Stimulated activated CD4-positive, alpha-beta T cell treated with anti-CD3 and anti-CD28 coated beads, Interleukin-4, amount 100 ng/mL, for 48 hours (primary cell): ENCODE results near the gene PEA15.

ENCODE experiments used
- DNase-seq, 2 donors: peaks; one replicate each; pipeline ENCODE4 v3.0.0-alpha.2; 2020; ENCODE audit warnings: low read depth in 2 of 2

Gene PEA15, protein sequence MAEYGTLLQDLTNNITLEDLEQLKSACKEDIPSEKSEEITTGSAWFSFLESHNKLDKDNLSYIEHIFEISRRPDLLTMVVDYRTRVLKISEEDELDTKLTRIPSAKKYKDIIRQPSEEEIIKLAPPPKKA

DNA sequence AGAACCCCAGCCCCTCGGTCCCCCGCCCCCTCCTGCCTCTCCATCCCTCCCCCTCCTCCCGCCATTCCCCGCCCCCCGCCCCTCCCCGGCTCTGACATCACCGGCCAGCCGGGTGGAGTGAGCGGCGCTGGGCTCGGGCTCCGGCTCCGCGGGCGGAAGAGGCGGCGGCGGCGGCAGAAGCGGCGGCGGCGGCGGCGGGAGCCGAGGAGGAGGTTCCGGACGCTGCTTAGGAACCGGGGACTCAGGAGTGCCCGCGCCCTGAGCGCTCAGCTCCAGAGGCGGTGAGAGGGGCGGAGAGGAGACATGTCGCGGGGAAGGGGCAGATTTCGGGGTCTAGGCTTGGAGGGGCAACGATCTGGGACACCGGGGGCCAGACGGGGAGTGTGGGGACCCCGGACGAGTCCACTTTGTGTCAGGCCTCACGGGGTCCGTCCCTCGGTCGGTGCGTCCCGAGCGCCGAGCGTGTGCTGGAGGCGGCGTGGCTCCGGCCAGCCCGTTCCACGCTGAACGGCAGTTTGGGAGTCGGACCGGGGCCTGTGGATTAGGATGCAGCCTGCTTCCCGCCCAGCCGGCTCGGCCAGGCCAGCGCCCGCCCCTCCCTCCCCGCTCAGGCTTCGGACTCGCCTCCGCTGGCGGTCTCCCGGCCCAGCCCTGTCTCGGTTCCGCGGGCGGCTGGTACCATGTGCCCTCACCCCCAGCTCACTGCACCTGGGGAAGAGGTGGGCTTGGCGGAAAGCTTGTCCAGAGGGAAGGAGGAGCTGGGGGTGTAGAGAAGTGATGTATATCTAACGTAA, at the start of gene PEA15:
PEA15 (plus strand) TSS at position 143 of the 794 bp plus-strand sequence. CDS start 6,161 bp downstream, outside the sequence.
- DNase-seq, result peak; percentile 58 to 68

DNA sequence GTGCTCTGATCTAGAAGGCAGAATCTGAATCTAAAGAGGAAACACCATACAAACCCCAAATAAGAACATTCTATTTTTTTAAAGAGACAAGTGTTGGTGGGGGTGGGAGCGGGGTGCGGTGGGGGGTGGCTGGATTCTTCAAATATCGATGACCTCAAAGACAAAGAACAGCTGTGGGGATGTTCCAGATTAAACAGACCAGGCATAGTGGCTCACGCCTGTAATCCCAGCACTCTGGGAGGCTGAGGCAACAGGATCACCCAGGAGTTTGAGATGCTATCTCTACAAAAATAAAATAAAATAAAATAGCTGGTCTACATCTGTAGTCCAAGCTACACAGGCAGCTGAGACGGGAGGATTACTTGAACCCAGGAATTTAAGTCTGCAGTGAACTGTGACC, 48.8 kb upstream of the PEA15 start:
- DNase-seq, result no peak

DNA sequence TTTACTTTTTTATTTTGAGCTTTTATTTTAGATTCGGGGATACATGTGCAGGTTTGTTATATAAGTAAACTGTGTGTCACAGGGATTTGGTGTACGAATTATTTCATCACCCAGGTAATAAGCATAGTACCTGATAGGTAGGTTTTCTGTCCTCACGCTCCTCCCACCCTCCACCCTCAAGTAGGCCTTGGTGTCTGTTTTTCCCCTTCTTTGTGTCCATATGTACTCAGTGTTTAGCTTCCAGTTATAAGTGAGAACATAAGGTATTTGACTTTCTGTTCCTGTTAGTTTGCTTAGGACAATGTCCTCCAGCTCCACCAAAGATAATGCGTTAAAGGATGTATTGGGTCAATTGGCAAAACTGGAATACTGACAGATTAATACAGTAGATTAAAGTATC, 48.0 kb upstream of the PEA15 start:
- DNase-seq, result no peak

DNA sequence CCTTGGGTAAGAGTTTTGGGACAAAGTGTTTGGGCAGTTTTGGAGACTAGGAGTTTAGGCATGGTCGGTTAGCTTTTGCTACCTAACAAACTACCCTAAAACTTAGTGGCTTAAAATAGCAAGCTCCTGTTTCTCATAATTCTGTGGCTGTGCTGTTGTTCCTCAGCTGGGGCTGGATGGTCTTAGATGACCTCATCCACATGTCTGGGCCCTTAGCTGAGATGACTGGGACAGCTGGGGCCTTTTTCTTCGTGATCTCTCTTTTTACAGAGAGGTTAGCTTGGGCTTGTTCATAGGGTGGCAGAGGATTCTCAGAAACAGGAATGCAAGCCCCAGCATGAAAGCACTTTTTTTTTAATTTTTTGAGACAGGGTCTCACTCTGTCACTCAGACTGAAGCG, 47.2 kb upstream of the PEA15 start:
- DNase-seq, result no peak

DNA sequence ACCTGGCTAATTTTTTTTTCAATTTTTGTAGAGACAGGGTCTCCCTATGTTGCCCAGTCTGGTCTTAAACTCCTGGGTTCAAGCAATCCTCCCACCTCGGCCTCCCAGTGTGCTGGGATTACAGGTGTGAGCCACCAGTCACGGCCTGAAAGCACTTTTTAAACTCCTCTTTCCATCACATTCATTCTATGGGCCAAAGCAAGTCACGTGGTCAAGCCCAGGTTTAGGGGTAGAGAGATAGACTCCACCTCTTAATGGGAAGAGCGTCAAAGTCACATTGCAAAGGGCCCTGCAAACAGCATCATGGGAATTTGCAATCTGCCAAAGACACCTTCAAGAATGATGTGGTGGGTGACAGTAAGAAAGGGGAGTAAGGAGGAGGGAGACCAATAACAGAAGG, 46.6 kb upstream of the PEA15 start:
- DNase-seq, result no peak

DNA sequence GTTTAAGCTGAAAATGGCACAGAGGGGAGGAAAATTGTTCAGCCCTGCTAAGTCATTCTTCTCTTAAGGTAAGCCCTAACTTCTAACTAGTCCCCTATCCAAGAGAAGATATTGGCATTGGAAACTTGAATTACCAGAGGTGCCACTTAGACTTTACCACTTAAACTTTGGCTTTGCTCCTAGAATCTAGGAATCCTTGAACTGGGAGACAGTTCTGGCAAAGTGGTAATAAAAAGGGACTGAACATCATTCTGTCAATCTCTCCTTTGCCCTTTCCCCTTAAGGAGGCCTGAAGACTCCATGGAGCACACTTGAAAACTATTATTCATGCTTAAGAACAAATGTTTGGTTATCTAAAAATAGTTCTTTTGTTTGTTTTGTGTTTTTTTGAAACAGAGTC, 45.3 kb upstream of the PEA15 start:
- no peak for DNase-seq

DNA sequence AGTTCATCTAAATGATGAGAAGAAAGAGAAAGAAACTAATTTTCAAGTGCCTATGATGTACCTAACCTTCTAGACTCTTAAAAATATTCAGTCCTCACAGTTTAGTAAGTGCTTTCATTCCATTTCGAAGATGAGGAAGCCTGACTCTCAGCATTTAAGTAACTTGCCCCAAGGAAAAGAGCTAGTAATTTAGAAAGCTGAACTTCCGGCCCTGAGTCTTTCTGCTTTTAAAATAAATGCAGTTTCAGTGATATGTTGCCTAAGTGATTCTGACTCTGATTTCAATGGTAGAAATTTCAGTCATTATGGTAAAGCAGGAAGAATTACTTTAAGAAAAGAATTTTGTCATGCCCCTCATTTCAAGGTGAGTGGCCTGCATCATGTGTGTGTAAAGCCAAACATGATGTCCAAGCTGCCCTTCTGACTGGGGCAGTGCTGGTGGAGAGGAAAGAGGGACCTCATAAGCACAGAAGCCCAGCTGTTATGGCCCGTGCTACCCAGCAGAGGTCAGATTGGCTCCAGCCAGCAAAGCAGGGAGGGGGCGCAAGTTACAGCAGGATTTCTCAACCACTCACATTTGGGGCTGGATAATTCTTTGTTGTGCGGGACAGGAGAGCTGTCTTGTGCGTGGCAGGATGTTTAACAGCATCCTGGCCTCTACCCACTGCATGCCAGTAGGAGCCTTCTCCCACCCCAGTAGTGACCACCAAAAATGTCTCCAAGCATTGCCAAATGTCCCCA, 43.0 kb upstream of the PEA15 start:
- DNase-seq, result no peak

DNA sequence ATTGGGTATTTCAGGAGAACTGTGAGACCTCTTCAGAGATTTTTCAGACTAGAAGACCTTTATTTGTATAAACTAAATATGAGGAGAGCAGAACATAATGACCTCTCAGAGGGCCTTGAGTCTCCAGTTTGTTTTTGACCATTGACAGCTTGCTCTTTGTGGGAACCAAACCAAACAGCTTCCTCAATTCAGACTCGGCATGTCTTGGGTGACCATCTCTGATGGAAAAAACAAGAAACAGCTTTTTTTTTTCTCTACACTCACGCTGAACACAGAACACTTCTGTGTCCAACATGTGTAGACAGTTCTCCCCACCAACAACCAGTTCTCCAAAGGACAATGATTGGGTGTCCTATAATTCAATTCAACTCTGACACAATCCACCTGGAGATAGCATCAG, 42.3 kb upstream of the PEA15 start:
- DNase-seq, result no peak

DNA sequence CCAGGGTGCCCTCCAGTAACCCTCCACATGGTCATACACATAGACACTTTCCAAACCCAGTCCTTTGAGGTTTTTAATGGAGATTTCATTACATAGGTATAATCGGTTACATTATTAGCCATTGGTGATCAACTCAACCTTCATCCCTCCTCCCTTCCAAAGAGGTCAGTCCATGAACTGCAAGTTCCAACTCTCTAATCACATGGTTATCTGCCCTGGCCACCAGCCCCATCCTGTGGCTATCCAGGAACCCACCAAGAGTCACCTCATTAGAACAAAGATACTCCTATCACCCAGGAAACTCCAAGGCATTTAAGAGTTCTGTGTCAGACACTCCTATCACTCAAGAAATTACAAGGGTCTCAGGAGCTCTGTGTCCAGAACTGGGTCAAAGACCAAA, 41.6 kb upstream of the PEA15 start:
- no peak for DNase-seq

DNA sequence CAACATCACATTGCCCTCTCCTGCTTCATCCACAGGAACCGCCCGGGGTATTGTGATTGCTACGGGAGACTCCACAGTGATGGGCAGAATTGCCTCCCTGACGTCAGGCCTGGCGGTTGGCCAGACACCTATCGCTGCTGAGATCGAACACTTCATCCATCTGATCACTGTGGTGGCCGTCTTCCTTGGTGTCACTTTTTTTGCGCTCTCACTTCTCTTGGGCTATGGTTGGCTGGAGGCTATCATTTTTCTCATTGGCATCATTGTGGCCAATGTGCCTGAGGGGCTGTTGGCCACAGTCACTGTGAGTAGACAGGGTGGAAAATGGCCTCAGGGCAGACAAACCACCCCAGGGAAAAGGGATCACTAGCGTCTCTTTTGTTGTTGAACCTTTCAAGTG, 41.1 kb upstream of the PEA15 start:
- no peak for DNase-seq

DNA sequence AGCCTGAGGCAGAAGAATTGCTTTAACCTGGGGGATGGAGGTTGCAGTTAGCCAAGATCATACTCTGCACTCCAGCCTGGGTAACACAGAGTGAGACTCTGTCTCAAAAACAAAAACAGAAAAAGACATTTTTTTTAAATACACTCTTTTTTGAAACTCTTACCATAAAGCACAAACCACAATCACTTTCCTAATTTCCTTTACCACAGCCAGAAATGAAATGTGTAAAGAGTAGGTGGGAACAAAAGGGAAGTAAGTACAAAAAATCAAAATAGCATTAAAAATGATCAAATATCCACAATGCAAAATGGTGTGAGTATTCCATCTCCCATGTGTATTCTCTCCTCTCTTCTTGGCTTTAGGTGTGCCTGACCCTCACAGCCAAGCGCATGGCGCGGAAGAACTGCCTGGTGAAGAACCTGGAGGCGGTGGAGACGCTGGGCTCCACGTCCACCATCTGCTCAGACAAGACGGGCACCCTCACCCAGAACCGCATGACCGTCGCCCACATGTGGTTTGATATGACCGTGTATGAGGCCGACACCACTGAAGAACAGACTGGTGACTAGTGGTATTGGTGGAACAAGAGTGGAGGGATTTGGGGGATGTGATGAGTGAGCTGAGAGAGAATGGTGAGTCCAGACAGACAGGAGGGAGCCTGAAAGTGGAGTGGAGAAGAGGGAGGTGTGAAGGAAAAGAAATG, 38.9 kb upstream of the PEA15 start:
- no peak for DNase-seq

DNA sequence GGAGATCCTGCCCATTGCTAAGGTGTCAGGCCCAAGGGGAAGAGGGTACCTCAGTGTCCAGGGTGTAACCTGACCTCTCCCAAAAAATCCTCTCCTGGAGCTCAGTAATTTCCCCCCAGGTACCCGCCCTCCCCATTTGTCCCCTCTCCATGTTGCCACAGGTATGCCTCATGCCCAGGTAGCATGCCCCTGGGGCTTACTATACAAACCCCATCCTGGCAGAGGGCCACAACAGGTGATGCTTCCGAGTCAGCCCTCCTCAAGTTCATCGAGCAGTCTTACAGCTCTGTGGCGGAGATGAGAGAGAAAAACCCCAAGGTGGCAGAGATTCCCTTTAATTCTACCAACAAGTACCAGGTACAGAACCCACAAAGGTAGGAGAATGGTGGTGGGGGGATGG, 38.1 kb upstream of the PEA15 start:
- DNase-seq, result no peak

DNA sequence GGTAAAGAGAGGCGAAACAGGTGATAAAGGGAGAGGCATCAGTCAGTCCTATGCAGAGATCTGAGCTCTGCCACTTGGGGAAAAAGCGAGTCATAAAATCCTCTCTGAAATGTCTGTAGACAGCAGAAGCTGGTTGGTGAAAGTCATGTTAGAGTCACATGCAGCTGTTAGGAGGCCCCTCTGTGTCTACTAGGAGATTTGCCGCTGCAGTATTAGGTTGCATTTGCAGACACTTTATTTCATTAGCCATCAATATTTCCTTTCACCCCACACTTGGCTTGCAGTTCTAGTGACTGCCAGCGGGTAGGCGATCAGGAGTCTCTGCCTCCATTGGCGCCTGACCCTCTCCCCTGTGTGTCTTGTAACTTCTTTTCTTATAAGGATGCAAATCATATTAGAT, 37.6 kb upstream of the PEA15 start:
- no peak for DNase-seq

DNA sequence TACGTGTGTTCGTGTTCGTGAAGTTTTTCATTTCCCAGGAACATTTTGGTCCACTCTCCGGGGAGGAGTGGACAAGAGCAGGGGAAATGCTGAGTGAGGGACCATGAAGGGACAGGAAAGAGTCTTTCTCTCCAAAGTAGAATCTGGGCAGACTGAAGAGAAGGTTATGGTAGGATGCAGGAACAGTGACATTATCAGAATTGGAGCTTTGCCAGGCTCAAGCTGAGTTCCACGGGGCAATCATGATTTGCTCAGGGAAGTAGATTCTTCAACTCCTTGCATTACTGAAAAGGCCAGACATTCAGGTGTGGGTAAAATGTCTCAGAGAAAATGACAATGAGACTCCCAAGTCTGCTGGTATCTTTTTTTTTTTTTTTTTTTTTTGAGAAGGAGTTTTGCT, 37.2 kb upstream of the PEA15 start:
- no peak for DNase-seq

DNA sequence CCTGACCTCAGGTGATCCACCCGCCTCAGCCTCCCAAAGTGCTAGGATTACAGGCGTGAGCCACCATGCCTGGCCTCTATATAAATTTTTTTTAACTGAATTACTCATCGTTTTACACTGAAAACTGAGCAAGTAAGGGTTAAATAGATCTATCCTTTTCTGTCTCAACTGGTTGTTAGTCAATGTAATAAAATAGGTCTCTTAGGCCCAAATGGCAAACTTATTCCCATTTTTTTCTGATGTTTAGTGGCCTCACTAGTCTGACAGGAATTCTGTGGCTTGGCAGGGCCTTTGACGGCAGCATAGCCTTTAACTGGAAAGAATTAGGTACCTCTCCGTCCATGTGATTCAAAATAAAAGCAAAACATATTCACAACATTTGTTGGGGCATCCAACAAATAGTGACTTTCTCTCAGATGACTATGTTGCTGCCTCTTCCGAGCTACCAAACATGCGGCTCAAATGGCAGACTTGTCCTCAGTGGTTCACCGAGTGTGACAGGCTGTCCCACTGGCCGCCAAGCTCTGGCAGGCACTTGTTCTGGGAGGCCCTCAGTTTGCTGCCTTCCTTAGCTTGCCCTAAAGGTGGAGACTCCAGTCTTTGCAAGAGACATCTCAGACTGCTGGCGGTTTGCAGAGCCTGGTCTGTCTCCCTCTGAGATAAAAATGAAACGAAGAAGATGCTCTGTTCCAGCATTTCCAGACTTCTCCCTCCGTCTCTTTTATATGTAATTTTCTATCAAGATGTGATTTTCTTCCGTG, 36.4 kb upstream of the PEA15 start:
- DNase-seq, result no peak

DNA sequence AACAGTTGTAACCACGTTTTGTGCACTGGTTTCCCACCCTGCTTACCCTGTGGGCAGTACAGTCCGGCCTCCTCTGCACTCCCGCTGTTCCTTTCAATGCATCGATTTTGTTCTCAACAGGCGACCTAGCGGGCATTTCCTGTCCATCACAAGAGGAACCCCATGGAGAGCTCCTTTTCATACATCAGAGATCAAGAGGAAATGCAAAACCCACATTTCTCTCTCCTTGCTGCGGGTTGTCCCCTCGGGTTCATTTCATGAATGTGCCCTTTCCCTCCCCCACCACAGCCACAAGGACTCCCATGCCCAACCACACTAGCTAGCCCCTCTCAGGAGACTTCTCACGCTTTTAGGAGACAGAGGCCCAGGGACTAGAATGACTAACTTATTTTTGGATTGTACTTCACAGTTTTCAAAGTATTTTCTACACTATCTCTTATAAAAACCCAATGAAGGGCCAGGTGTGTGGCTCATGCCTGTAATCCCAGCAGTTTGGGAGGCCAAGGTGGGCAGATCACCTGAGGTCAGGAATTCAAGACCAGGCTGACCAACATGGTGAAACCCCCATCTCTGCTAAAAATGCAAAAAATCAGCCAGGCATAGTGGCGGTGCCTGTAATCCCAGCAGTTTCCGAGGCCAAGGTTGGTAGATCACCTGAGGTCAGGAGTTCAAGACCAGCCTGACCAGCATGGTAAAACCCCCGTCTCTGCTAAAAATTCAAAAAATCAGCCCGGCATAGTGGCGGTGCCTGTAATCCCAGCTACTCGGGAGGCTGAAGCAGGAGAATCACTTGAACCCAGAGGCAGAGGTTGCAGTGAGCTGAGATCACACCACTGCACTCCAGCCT, 35.4 kb upstream of the PEA15 start:
- peak in 1 of 2 donors; percentile 9 for DNase-seq

DNA sequence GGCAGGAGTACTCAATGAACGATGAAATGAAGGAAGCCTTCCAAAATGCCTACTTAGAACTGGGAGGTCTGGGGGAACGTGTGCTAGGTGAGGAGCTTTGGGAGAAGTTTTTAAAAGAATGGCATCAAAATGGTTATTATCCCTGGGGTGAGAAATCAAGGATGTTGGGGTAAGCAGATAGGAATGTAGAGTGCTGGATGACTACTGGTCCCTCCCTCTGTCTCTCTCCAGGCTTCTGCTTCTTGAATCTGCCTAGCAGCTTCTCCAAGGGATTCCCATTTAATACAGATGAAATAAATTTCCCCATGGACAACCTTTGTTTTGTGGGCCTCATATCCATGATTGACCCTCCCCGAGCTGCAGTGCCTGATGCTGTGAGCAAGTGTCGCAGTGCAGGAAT, 33.8 kb upstream of the PEA15 start:
- DNase-seq, result no peak

DNA sequence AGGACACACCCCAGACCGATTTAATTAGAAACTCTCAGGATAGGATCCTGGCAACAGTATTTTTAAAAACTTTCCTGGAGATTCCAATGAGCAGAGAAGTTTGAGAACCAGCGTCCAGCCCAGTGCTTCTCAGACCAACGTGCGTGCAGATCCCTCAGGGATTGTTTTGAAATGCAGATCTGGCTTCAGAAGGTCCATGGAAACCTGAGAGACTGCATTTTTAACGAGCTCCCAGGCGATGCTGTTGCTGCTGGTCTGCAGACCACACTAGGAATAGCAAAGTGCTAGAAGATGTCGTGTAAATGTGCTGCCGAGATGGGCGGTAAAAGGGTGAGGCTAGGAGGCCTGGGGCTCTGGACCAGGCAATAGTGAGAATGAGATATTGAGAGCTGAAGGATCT, 33.2 kb upstream of the PEA15 start:
- no peak for DNase-seq

DNA sequence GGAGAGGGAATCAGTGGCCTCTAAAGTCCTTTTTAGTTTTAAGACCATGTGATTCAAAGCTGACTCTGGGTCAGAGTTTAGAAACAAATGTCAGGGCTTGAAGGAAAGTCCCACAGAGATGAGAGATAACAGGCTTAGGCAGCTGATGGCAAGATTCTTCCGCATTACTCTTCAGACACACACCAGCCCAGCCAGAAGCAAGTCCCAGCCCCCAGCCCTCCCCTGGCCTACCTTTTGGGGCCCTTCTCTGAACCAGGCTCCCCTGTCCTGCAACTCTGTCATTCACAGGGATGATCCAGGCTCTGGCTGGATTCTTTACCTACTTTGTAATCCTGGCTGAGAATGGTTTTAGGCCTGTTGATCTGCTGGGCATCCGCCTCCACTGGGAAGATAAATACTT, 28.0 kb upstream of the PEA15 start:
- DNase-seq, result no peak

DNA sequence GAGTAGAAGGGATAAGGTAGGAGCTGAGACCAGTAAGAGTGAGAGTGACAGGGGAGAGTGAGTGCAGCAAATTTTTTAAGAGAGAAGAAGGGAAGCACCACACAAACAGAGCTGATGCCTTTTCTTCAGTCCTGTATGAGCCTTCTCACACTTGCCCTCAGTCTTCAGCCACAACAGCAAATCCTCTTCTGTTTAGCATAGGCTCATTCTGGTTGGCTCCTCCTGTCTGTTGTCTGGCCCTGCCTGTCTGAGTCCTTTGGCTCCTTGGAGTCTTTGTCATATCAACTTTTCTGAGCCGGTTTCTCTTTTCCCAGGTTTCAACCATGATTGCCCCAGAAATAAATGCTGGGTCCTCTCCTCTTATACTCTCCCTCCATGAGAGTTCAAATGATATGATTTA, 27.5 kb upstream of the PEA15 start:
- DNase-seq, result no peak

DNA sequence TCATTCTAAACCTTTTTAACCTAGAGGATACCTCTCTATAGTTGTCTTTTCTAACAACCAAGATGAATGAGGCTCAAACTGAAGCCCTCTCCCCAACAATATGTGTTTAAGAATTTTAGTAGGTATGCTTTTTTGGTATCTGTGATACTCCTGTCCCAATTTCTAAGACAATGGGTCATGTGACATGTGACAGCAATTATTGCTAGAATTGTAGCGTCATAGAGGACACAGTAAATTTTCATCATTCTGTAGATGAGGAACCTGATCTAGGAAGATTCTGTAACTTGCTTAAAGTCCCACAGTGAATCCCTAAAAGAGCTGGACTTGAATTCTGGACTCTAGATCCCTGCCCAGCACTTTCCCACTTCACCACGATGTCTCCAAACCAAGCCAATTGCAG, 26.5 kb upstream of the PEA15 start:
- no peak for DNase-seq
